GM23248 (cell line): ENCODE results near the gene CCDC28A.

ENCODE experiments used
- EZH2 ChIP-seq: fragments of 200-600 bp; sonication (generic); IDR thresholded peaks from 2 replicates; pipeline ENCODE4 v1.6.1; 2018; ENCODE audit warnings: antibody characterized with exemption, mild to moderate bottlenecking; ENCODE audit not compliant: insufficient read depth, poor library complexity, severe bottlenecking
- EZH2phosphoT487 ChIP-seq: fragments of 200-600 bp; sonication (generic); IDR thresholded peaks from 2 replicates; pipeline ENCODE4 v1.6.1; 2018; ENCODE audit warnings: antibody characterized with exemption, moderate library complexity, mild to moderate bottlenecking, low read depth; ENCODE audit not compliant: insufficient read depth

DNA sequence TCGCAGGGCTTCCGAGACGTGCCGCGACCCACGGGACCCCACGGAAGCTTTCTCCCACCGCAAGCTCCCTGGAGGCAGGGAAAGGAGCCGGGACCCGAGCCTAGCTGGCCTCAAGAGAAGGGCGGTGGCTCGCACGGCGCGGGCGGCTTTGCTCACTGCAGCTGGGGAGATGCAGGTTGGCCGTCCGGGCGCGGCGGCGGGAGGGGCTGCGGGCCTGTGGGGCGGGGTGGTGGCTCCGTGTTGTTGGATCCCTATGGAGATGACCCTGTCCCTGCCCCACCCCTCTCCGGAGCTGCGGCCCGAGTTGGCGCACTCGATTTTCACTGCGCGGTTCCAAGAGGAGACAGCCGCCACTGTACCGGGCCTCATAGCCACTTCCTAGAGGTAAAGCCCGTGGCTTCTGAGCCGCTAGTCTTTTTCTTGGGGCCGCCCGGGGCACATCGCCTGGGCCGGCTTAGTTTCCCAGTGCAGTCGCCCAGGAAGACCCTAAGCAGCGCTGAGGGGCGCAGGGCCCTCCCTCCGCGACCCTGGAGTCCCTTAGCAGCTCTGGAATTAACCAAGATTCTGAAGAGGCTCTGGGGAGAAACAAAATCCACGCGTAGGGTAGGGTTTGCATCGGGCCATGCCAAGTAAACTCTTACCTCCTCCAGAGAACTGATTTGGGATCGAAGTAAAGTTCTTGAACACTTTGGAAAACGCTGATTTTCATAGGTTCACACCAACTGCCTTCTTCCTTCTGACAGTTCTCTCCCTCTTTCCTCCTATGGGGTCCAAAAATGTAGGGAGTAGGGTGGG lies 22.4 kb downstream of the CCDC28A start, which contains the start of gene ECT2L:
- TF ChIP-seq EZH2phosphoT487 (no peak), EZH2 (no peak)
